DOHH2 (cell line): Measurements from ENCODE around the gene WAC.

Experiments
- H3F3A ChIP-seq: fragments of 200-600 bp; sonication (generic), shearing (Covaris generic); 2 replicates; pipeline ENCODE4 v1.6.0; 2016; ENCODE audit warnings: antibody characterized with exemption, mild to moderate bottlenecking; ENCODE audit not compliant: control insufficient read depth, insufficient read depth
- H3K27ac ChIP-seq: fragments of 200-600 bp; sonication (generic); 2 replicates; pipeline ENCODE4 v1.5.1; 2014; ENCODE audit warnings: low read depth, mild to moderate bottlenecking, low read length, moderate library complexity
- H3K27me3 ChIP-seq: fragments of 200-600 bp; sonication (generic); 2 replicates; pipeline ENCODE4 v1.6.1; 2014; ENCODE audit warnings: mild to moderate bottlenecking, low read length, mixed read lengths; ENCODE audit not compliant: control insufficient read depth
- H3K36me3 ChIP-seq: fragments of 200-600 bp; sonication (generic); 2 replicates; pipeline ENCODE4 v1.6.1; 2014; ENCODE audit warnings: mild to moderate bottlenecking, low read length, moderate library complexity, mixed read lengths; ENCODE audit not compliant: control insufficient read depth
- H3K4me1 ChIP-seq: fragments of 200-600 bp; sonication (generic); 2 replicates; pipeline ENCODE4 v1.6.1; 2014; ENCODE audit warnings: mild to moderate bottlenecking, low read length, mixed read lengths; ENCODE audit not compliant: control insufficient read depth
- H3K4me2 ChIP-seq: fragments of 200-600 bp; sonication (generic); 2 replicates; pipeline ENCODE4 v1.6.0; 2014; ENCODE audit warnings: mild to moderate bottlenecking, low read length, moderate library complexity
- H3K4me3 ChIP-seq: fragments of 200-600 bp; sonication (generic); 2 replicates; pipeline ENCODE4 v1.5.1; 2014; ENCODE audit warnings: mild to moderate bottlenecking, low read length, mixed read lengths
- H3K79me2 ChIP-seq: fragments of 200-600 bp; sonication (generic); 2 replicates; pipeline ENCODE4 v1.6.1; 2014; ENCODE audit warnings: mild to moderate bottlenecking, low read length, mixed read lengths; ENCODE audit not compliant: control insufficient read depth
- H3K9me2 ChIP-seq: fragments of 200-600 bp; sonication (generic); replicated peaks from 2 replicates; pipeline ENCODE4 v1.6.1; 2014; ENCODE audit warnings: mild to moderate bottlenecking, low read length, mixed read lengths; ENCODE audit not compliant: control insufficient read depth
- H3K9me3 ChIP-seq: fragments of 200-600 bp; sonication (generic); 2 replicates; pipeline ENCODE4 v1.6.1; 2014; ENCODE audit warnings: antibody characterized with exemption, low read length, mixed read lengths; ENCODE audit not compliant: control insufficient read depth, insufficient read depth
- H4K20me1 ChIP-seq: fragments of 200-600 bp; sonication (generic); 2 replicates; pipeline ENCODE4 v1.6.0; 2014; ENCODE audit warnings: low read depth, mild to moderate bottlenecking, antibody characterized with exemption, low read length, moderate library complexity; ENCODE audit not compliant: control insufficient read depth, insufficient read depth
- CTCF ChIP-seq: fragments of 200-600 bp; sonication (generic); IDR thresholded peaks from one replicate; pipeline ENCODE4 v1.5.1; 2014; ENCODE audit warnings: antibody characterized with exemption, mild to moderate bottlenecking, low read depth, low read length; ENCODE audit not compliant: poor library complexity, severe bottlenecking
- EZH2phosphoT487 ChIP-seq: fragments of 200-600 bp; sonication (generic); IDR thresholded peaks from 2 replicates; pipeline ENCODE4 v1.6.1; 2017; ENCODE audit warnings: borderline replicate concordance, mild to moderate bottlenecking, antibody characterized with exemption, low read length, moderate library complexity, mixed read lengths

The WAC gene

GRCh38 chr10:28551086-28551485 is 18.2 kb downstream of the WAC start:
- Histone ChIP-seq H3K79me2 (peaks cover 100% of the 10 kb centered on the region), H3K4me1 (peaks cover 19% of the 10 kb centered on the region), H3K4me2 (no peak overlapping the region), H3K4me3 (no peak overlapping the region), H3K27ac (no peak overlapping the region), H3K36me3 (peaks cover 96% of the 10 kb centered on the region), H3K9me3 (no peaks in the 10 kb centered on the region), H3F3A (peaks cover 5% of the 10 kb centered on the region; the same call in 1 of the 2 replicates), H3K27me3 (no peaks in the 10 kb centered on the region), H3K9me2 (no peaks in the 10 kb centered on the region), H4K20me1 (peaks cover 49% of the 10 kb centered on the region)
- TF ChIP-seq CTCF (no peak), EZH2phosphoT487 (no peak)

GRCh38 chr10:28552775-28553174 is 19.9 kb downstream of the WAC start:
- Histone ChIP-seq H3F3A (no peaks in the 10 kb centered on the region), H3K4me1 (peaks cover 19% of the 10 kb centered on the region), H3K9me3 (no peaks in the 10 kb centered on the region), H4K20me1 (peaks cover 48% of the 10 kb centered on the region), H3K36me3 (peaks cover 99% of the 10 kb centered on the region), H3K27me3 (no peaks in the 10 kb centered on the region), H3K4me3 (no peak overlapping the region), H3K9me2 (no peaks in the 10 kb centered on the region), H3K4me2 (no peak overlapping the region), H3K27ac (no peak overlapping the region), H3K79me2 (peaks cover 100% of the 10 kb centered on the region)
- TF ChIP-seq EZH2phosphoT487 (no peak), CTCF (no peak)

- H4K20me1 ChIP-seq, result peaks cover 42% of the 10 kb centered on the region
These were observed 21.1 kb downstream of the WAC start for GRCh38 chr10:28554009-28554408.

More at GRCh38 chr10:28554009-28554408, 21.1 kb downstream of the WAC start:
- Histone ChIP-seq H3K79me2 (peaks cover 100% of the 10 kb centered on the region), H3K9me2 (no peaks in the 10 kb centered on the region), H3K9me3 (no peaks in the 10 kb centered on the region), H3K27me3 (no peaks in the 10 kb centered on the region), H3K27ac (no peak overlapping the region), H3K4me2 (no peak overlapping the region), H3F3A (0 out of 2 replicates have a peak, but pooled peaks cover 6% of the 10 kb centered on the region), H3K4me3 (no peak overlapping the region), H3K4me1 (peaks cover 19% of the 10 kb centered on the region), H3K36me3 (peaks cover 99% of the 10 kb centered on the region)
- TF ChIP-seq EZH2phosphoT487, result no peak
- no peak for TF ChIP-seq CTCF
